T follicular helper cell (primary cell): ENCODE results near the gene RNF166.

Experiments
- DNase-seq: peaks from one replicate; pipeline ENCODE4 v3.0.0-alpha.2; 2020; ENCODE audit warnings: low read depth

RNF166 gene

GRCh38 chr16:88723911-88724310 is 17.7 kb upstream of the RNF166 start:
- DNase-seq, result no peak

- no peak for DNase-seq
Observed at GRCh38 chr16:88723507-88723887, 17.3 kb upstream of the RNF166 start.

GRCh38 chr16:88722784-88723506 is 16.7 kb upstream of the RNF166 start:
- DNase-seq, result no peak

GRCh38 chr16:88721815-88722755 is 15.9 kb upstream of the RNF166 start:
- DNase-seq, result no peak

- no peak for DNase-seq
Observed at GRCh38 chr16:88721236-88721635, 15.0 kb upstream of the RNF166 start.

GRCh38 chr16:88720396-88720970 is 14.3 kb upstream of the RNF166 start:
- no peak for DNase-seq

GRCh38 chr16:88719933-88720296 is 13.7 kb upstream of the RNF166 start:
- no peak for DNase-seq

GRCh38 chr16:88719267-88719932 is 13.2 kb upstream of the RNF166 start:
- no peak for DNase-seq

DNA sequence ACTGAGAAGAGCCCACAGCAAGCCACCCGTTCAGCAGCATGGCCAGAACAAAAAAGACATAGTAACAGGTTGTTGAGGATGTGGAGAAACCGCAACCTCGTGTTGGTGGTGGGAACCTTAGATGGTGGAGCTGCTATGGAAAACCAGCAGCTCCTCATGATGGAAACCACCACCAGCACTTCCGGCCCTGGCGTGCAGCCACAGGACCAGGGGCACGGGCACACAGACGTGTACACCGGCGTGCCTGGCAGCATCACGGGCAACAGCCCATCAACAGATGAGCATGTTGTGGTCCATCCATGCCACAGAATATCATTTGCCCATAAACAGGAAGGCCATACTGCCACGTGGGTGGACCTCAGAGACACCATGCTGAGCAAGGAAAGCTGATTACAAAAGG is 12.0 kb upstream of the RNF166 start:
- DNase-seq, result no peak

GRCh38 chr16:88716601-88717001 is 10.4 kb upstream of the RNF166 start:
- no peak for DNase-seq

DNA sequence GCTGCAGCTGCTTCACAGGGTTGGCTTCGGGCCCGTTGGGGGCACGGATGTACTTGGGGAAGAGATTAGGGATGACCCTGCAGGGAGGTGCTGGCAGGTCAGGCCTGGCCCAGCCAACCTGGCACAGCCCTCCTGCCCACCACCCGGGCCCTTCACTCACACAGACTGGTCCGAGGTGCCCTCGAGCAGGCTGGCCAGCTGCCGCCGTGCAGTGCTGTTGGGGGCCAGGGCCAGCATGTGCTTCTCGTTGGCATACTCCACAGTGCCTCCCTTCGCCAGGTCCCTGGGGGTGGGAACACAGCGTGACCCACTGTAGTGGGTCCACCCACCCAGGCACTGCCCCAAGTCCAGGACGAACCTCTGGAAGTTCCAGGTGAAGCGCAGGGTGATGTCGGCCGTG is 10.0 kb upstream of the RNF166 start:
- no peak for DNase-seq

GRCh38 chr16:88715312-88716190 is 9.3 kb upstream of the RNF166 start:
- DNase-seq, result no peak

- DNase-seq, result no peak
Observed at GRCh38 chr16:88714420-88715302, 8.5 kb upstream of the RNF166 start.

DNA sequence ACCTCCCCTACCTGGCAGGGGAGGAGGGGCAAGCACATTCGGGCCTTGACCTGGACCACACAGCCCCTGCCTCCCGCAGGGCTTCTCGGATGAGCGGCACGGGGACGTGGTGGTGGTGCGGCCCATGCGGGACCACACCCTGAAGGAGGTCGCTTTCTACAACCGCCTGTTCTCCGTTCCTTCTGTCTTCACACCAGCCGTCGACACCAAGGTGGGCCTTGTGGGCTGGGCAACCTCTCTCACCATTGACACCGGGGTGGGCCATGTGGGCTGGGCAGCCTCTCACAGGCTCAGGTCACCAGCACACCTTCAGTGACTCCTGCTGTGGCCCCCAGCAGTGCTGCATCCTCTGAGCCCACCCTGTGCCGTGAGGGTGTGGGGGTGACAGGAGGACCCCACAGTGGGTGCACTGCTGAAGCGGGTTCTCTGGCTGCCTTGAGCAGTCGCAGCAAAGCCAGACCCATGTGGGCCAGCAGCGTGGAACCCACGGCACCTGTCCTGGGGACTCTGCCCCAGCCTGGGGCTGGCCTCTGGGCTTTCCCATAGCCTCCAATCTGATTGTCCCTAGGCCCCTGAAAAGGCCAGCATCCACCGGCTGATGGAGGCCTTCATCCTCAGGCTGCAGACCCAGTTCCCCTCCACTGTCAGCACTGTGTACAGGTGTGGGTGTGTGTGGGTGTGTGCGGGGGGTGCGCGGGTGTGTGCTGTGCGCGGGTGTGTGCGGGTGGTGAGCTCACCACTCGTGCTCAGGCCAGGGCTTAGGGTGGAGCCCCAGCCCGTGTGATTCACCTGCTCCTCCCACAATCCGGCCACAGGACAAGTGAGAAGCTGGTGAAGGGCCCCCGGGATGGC is 7.6 kb upstream of the RNF166 start:
- no peak for DNase-seq

DNA sequence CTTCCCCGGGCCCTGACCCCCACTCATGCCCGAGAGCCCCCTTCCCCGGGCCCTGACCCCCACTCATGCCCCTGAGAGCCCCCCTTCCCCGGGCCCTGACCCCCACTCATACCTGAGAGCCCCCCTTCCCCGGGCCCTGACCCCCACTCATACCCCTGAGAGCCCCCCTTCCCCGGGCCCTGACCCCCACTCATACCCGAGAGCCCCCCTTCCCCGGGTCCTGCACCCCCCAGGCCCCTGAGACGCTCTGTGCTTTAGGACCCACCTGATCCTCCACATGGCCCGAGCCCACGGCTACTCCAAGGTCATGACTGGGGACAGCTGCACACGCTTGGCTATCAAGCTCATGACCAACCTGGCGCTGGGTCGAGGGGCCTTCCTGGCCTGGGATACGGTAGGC is 6.8 kb upstream of the RNF166 start:
- no peak for DNase-seq

DNA sequence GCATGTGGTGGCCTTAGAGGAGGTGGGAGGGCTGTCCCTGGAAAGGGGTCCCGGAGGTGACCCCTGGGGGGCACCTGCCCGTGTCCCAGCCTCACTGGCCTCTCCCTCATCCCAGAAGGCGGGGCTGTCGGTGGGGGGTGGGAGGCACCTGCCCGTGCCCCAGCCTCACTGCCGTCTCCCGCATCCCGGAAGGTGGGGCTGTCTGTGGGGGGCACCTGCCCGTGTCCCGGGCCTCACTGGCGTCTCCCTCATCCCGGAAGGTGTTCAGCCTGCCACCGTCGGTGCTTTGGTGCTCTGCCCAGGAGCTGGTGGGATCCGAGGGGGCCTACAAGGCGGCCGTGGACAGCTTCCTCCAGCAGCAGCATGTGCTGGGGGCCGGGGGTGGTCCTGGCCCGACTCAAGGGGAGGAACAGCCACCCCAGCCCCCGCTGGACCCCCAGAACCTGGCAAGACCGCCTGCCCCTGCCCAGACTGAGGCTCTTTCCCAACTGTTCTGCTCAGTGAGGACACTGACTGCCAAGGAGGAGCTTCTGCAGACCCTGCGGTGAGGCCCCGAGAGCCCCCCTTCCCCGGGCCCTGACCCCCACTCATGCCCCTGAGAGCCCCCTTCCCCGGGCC is 6.3 kb upstream of the RNF166 start:
- DNase-seq, result no peak

DNA sequence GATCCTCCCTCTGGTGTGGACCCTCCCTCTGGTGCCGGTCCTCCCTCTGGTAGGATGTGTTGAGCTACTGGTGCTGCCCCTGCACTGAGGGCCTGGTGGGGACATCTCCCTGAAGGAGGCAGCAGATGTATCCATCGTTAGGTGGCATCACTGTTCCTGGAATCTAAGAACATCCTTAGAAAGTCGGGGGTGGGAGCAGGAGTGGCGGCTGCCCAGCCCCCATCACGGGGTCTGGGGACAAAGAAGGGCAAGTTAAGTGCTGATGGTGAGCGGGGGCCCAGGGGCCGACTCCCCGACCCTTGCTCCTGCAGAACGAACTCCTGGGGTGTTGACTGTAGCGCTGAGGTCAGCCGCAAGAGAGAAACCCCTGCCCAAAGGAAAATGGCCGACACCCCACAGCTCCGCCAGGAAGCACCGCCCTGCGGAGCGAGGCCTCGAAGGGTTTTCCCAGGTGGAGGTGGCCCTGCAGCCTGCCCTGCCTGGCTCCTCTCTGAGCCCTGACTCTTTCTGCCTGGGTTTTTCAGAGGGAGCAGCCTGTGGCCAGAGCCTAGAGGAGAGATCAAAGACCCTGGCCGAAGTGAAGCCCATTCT is 5.6 kb upstream of the RNF166 start:
- DNase-seq, result no peak

DNA sequence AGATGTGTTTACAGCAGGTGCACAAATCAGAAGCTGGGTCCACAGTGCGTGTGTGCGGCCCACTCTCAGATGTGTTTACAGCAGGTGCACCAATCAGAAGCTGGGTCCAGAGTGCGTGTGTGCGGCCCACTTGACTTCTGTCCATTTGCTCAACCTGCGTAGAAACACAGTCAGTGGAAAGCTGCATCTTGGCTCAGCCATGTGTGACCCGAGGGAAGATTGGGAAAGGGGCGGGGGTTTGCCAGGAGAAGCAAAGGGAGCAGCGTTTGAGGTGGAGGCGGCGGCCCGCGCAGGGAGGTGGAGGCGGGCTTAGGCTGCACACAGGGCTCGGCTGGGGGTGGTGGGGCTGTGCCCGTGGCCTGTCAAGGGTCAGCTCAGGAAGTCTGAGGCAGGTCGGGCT is 4.3 kb upstream of the RNF166 start:
- no peak for DNase-seq
